22Rv1 (cell line): ENCODE results near the gene DNAJC9.

ENCODE experiments used
- CTCF ChIP-seq: fragments of 450-650 bp; IDR thresholded peaks from 2 replicates; pipeline ENCODE4 v1.5.1; 2017; ENCODE audit warnings: mild to moderate bottlenecking
- ZFX ChIP-seq: fragments of 450-650 bp; IDR thresholded peaks from 2 replicates; pipeline ENCODE4 v1.6.1; 2017; ENCODE audit warnings: antibody characterized with exemption, borderline replicate concordance

DNA sequence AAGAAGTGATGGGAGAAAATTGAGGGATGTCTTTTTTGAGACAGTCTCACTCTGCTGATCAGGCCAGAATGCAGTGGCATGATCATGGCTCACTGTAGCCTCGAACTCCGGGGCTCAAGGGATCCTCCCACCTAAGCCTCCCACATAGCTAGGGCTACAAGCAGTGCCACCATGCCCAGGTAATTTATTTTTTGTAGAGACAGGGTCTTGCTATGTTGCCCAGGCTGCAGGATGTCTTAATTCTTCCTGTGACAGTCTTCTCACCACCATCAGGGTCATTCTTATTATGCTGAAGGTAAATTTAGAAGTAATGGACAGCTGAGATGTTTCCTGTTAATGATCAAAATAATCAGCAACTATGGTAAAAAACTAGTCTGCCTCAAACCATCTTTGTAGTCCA, 7.1 kb downstream of the DNAJC9 start:
- TF ChIP-seq CTCF = no peak
- TF ChIP-seq ZFX = no peak
